Small intestine (tissue), 7 donors: Measurements from ENCODE around the gene EXD3. TPM values are rescaled to one million over a fixed set of nuclear protein-coding genes. Genes with fewer than 3 reads are reported as not detected.

ENCODE experiments used
- DNase-seq, 2 donors: peaks; one replicate each; pipeline versions ENCODE4 v3.0.0 to v3.0.0-alpha.2; 2013
- FAIRE-seq: peaks from 2 replicates; lab custom pipeline; 2012; peaks lifted over from hg19 to GRCh38; lab: Jason Lieb, UNC
- H3K27ac ChIP-seq, 3 donors: one replicate each; pipeline ENCODE4 v1.5.1; 2013; ENCODE audit warnings: low read length in 2 of 3, mild to moderate bottlenecking in 2 of 3, control low read depth in 1 of 3, inconsistent platforms in 1 of 3, low read depth in 1 of 3, moderate library complexity in 1 of 3
- H3K27me3 ChIP-seq, 3 donors: one replicate each; pipeline ENCODE4 v1.6.1; 2013; ENCODE audit warnings: low read length in 3 of 3, inconsistent platforms in 1 of 3; ENCODE audit not compliant: control insufficient read depth in 3 of 3, insufficient read depth in 3 of 3
- H3K36me3 ChIP-seq, 3 donors: one replicate each; pipeline ENCODE4 v1.6.1; 2013; ENCODE audit warnings: low read length in 3 of 3, inconsistent platforms in 1 of 3, low read depth in 1 of 3, mild to moderate bottlenecking in 1 of 3, moderate library complexity in 1 of 3; ENCODE audit not compliant: control insufficient read depth in 3 of 3, insufficient read depth in 2 of 3
- H3K4me1 ChIP-seq, 3 donors: one replicate each; pipeline ENCODE4 v1.6.1; 2013; ENCODE audit warnings: low read length in 2 of 3, inconsistent platforms in 1 of 3, low read depth in 1 of 3, mild to moderate bottlenecking in 1 of 3, moderate library complexity in 1 of 3; ENCODE audit not compliant: control insufficient read depth in 3 of 3, insufficient read depth in 2 of 3
- H3K4me3 ChIP-seq, 3 donors: one replicate each; pipeline ENCODE4 v1.5.1; 2013; ENCODE audit warnings: low read length in 3 of 3, control low read depth in 1 of 3, inconsistent platforms in 1 of 3, low read depth in 1 of 3, mild to moderate bottlenecking in 1 of 3, moderate library complexity in 1 of 3
- H3K9me3 ChIP-seq, 2 donors: one replicate each; pipeline ENCODE4 v1.6.1; 2013; ENCODE audit warnings: low read depth in 1 of 2, low read length in 1 of 2; ENCODE audit not compliant: control insufficient read depth in 2 of 2, insufficient read depth in 1 of 2
- WGBS, 3 donors: extraction: QIAGEN DNeasy Blood & Tissue Kit; methylation state at CpG; one replicate each; pipeline ENCODE4 v1.1.7; 2013; 5-methylcytosine and 5-hydroxymethylcytosine counted together
- polyA plus RNA-seq, 4 donors: library from polyadenylated mRNA; stranded (reverse) in 3 of 4; unstranded in 1 of 4; fragments of 200-250 nt in 3 of 4; fragments of 120-200 nt in 1 of 4; gene quantifications; one replicate each; pipeline versions ENCODE4 v1.2.1 to v1.2.3, GENCODE V29; 2013
- donor health status: healthy with polysubstance abuse.
- donor health status: control.
- donor health status: control.
- donor health status: Bipolar disorder and iron deficiency.
- donor health status: healthy.

EXD3 gene
- polyA plus RNA-seq, 4 donors = 15.0 to 47.8 (median 32.4) TPM

- no peak overlapping the region for H3K27ac ChIP-seq
- 41 to 77% (median 62%) methylated on average over 27 to 85 of the region's 85 CpGs for WGBS, 3 donors
- H3K27me3 ChIP-seq = peaks cover 0 to 9% (median 0%) of the 10 kb centered on the region in 3 donors
- peaks cover 0 to 10% of the 10 kb centered on the region in 2 donors for H3K9me3 ChIP-seq
- H3K36me3 ChIP-seq = peaks cover 0 to 44% (median 2%) of the 10 kb centered on the region in 3 donors
- FAIRE-seq = no peak
- peaks cover 0 to 42% (median 9%) of the 10 kb centered on the region in 3 donors for H3K4me1 ChIP-seq
- DNase-seq = peak in 1 of 2 donors; percentile 59
- peak overlapping the region in 2 of 3 donors; percentile 21 to 22 for H3K4me3 ChIP-seq
Measured at GRCh38 chr9:137280474-137281344, 142.3 kb downstream of the EXD3 start.

GRCh38 chr9:137279741-137280473, 143.1 kb downstream of the EXD3 start:
- WGBS, 3 donors = 82 to 86% (median 84%) methylated on average over 40 to 41 of the region's 41 CpGs
- Histone ChIP-seq H3K27ac (no peak overlapping the region), H3K4me1 (peaks cover 0 to 47% (median 9%) of the 10 kb centered on the region in 3 donors), H3K27me3 (peaks cover 0 to 9% (median 0%) of the 10 kb centered on the region in 3 donors), H3K4me3 (no peak overlapping the region), H3K9me3 (peaks cover 0 to 6% of the 10 kb centered on the region in 2 donors), H3K36me3 (peaks cover 0 to 50% (median 2%) of the 10 kb centered on the region in 3 donors)
- peak in 1 of 2 donors; percentile 23 for DNase-seq
- no peak for FAIRE-seq

GRCh38 chr9:137278721-137279711, 143.9 kb downstream of the EXD3 start:
- 81 to 88% (median 87%) methylated on average over 122 to 139 of the region's 139 CpGs for WGBS, 3 donors
- Histone ChIP-seq H3K27me3 (peaks cover 0 to 9% (median 0%) of the 10 kb centered on the region in 3 donors), H3K4me3 (peak overlapping the region; percentile 56 to 87 (median 69)), H3K27ac (no peak overlapping the region), H3K9me3 (no peaks in the 10 kb centered on the region), H3K4me1 (peaks cover 2 to 53% (median 9%) of the 10 kb centered on the region in 3 donors), H3K36me3 (peaks cover 0 to 57% (median 2%) of the 10 kb centered on the region in 3 donors)
- no peak for FAIRE-seq
- DNase-seq = no peak

- WGBS, 3 donors = 4 to 7% (median 7%) methylated on average over 13 to 54 of the region's 54 CpGs
- Histone ChIP-seq H3K9me3 (no peaks in the 10 kb centered on the region), H3K4me3 (peak overlapping the region; percentile 56 to 87 (median 69)), H3K36me3 (peaks cover 0 to 59% (median 2%) of the 10 kb centered on the region in 3 donors), H3K27me3 (peaks cover 0 to 9% (median 0%) of the 10 kb centered on the region in 3 donors), H3K4me1 (peaks cover 2 to 53% (median 9%) of the 10 kb centered on the region in 3 donors), H3K27ac (peak overlapping the region; percentile 80 to 96 (median 95))
- FAIRE-seq (no peak), DNase-seq (peak; percentile 38 to 62)
Measured at GRCh38 chr9:137278061-137278701, 144.8 kb downstream of the EXD3 start.

GRCh38 chr9:137277329-137278041, 145.5 kb downstream of the EXD3 start, which contains the start of gene TOR4A:
Gene TOR4A (plus strand): TSS chr9:137277726. CDS start chr9:137278690, 964 bp downstream.
- Histone ChIP-seq H3K4me1 (peaks cover 2 to 53% (median 9%) of the 10 kb centered on the region in 3 donors), H3K9me3 (no peaks in the 10 kb centered on the region), H3K36me3 (peaks cover 0 to 64% (median 4%) of the 10 kb centered on the region in 3 donors), H3K27ac (peak within 1 kb of the TSS; percentile 80 to 96 (median 95)), H3K4me3 (peak within 1 kb of the TSS; percentile 56 to 87 (median 69)), H3K27me3 (peaks cover 0 to 9% (median 0%) of the 10 kb centered on the region in 3 donors)
- WGBS, 3 donors = 2 to 6% (median 4%) methylated on average over 24 to 25 of the region's 25 CpGs
- FAIRE-seq (no peak), DNase-seq (peak; percentile 88 to 93)

GRCh38 chr9:137276473-137277328, 146.3 kb downstream of the EXD3 start:
- DNase-seq = peak; percentile 72 to 87
- H3K4me3 ChIP-seq = peak overlapping the region; percentile 56 to 87 (median 69)
- H3K4me1 ChIP-seq = peaks cover 2 to 53% (median 9%) of the 10 kb centered on the region in 3 donors
- H3K9me3 ChIP-seq = peaks cover 0 to 2% of the 10 kb centered on the region in 2 donors
- peak overlapping the region; percentile 80 to 96 (median 95) for H3K27ac ChIP-seq
- peaks cover 0 to 64% (median 4%) of the 10 kb centered on the region in 3 donors for H3K36me3 ChIP-seq
- 24 to 37% (median 32%) methylated on average over 30 of the region's 30 CpGs for WGBS, 3 donors
- FAIRE-seq = no peak
- H3K27me3 ChIP-seq = peaks cover 0 to 9% (median 0%) of the 10 kb centered on the region in 3 donors
